Measurements from ENCODE around the gene CDHR2. TPM values are rescaled to one million over a fixed set of nuclear protein-coding genes. Genes with fewer than 3 reads are reported as not detected.

The CDHR2 gene
- total and polyA plus RNA-seq, 2 donors (not counting 3 experiments of a cell fraction or from before 2014, with no cell fraction given): not detected

- Histone ChIP-seq H3K4me1 (ENCODE audit: control insufficient read depth, extremely low read depth, insufficient read depth, low read length) (no peaks in the 10 kb centered on the region), H3K9me3 (replicated peaks; ENCODE audit: control insufficient read depth, insufficient read depth, low read length) (no peaks in the 10 kb centered on the region), H2AFZ (ENCODE audit: low read depth, low read length) (no peak overlapping the region), H3K9me1 (replicated peaks; ENCODE audit: control insufficient read depth, extremely low read depth, insufficient read depth, low read length) (no peaks in the 10 kb centered on the region), H3K36me3 (ENCODE audit: control insufficient read depth in 2 of 2, extremely low read depth in 1 of 2, insufficient read depth in 2 of 2, low read length in 2 of 2) (no peaks in the 10 kb centered on the region), H3K27me3 (ENCODE audit: control insufficient read depth in 2 of 2, insufficient read depth in 2 of 2, low read length in 2 of 2) (no peaks in the 10 kb centered on the region), H3K4me2 (ENCODE audit: insufficient read depth, low read length) (no peak overlapping the region), H3K27ac (ENCODE audit: insufficient read depth, low read depth, low read length) (no peak overlapping the region), H3K9ac (replicated peaks; ENCODE audit: extremely low read depth, insufficient read depth, low read length) (no peak overlapping the region), H3K4me3 (replicated peaks in 1 of 3; ENCODE audit: insufficient read depth in 1 of 3, low read depth in 1 of 3, low read length in 3 of 3) (no peak overlapping the region), H4K20me1 (replicated peaks; ENCODE audit: control insufficient read depth, extremely low read depth, insufficient read depth, low read length) (no peaks in the 10 kb centered on the region), H3K79me2 (ENCODE audit: control insufficient read depth, insufficient read depth, low read length) (no peaks in the 10 kb centered on the region)
- CTCF ChIA-PET: interaction anchor here (1.6 kb wide), 1 partner anchor 17 kb away, joined by 3 read pairs; no protein-coding TSS in a partner anchor
- dilution Hi-C loops (cut with MboI; ENCODE audit: extremely low pct_ligation_motif_present, low sequenced_read_pairs): no loop called here
- intact Hi-C loops (cut with micrococcal nuclease): no loop called here
- POLR2A ChIA-PET: no interaction called here
- no peak for FAIRE-seq
- no peak for DNase-seq (ENCODE audit: low read depth, low spot score)
- TF ChIP-seq POLR2A (IDR thresholded peaks at IDR 0.05; ENCODE audit: low read depth, low read length) (no peak), EZH2 (IDR thresholded peaks at IDR 0.05; ENCODE audit: borderline replicate concordance, low read depth, low read length, severe bottlenecking) (no peak), JUN (IDR thresholded peaks at IDR 0.05; ENCODE audit: borderline replicate concordance, insufficient read depth, insufficient read length, low read depth) (no peak), FOS (IDR thresholded peaks at IDR 0.05; ENCODE audit: borderline replicate concordance, insufficient read depth, low read length) (no peak), CTCF (IDR thresholded peaks at IDR 0.05; ENCODE audit: extremely low read depth in 1 of 2, insufficient read depth in 1 of 2, low read depth in 1 of 2, low read length in 2 of 2) (no peak), GATA2 (IDR thresholded peaks at IDR 0.05; ENCODE audit: insufficient read depth, insufficient read length, low read depth, low read length) (no peak), POLR2AphosphoS5 (IDR thresholded peaks at IDR 0.05; ENCODE audit: insufficient read depth, low read depth, low read length) (no peak), MYC (IDR thresholded peaks at IDR 0.05; ENCODE audit: low read depth, low read length) (no peak)
- TF ChIP-seq, protein P1, sequence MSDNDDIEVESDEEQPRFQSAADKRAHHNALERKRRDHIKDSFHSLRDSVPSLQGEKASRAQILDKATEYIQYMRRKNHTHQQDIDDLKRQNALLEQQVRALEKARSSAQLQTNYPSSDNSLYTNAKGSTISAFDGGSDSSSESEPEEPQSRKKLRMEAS (IDR thresholded peaks at IDR 0.05; ENCODE audit: insufficient read depth, insufficient read length): no peak
- BruUV-seq (replicated peaks): no TSS peak
These were observed 33.7 kb upstream of the CDHR2 start for GRCh38 chr5:176515396-176515795.

Data from endothelial cell of umbilical vein (primary cell).